ENCODE measurements around the gene DACH1.

Gene DACH1

GRCh38 chr13:71685072-71685471, 181.9 kb downstream of the DACH1 start:
- TF ChIP-seq, protein P1, sequence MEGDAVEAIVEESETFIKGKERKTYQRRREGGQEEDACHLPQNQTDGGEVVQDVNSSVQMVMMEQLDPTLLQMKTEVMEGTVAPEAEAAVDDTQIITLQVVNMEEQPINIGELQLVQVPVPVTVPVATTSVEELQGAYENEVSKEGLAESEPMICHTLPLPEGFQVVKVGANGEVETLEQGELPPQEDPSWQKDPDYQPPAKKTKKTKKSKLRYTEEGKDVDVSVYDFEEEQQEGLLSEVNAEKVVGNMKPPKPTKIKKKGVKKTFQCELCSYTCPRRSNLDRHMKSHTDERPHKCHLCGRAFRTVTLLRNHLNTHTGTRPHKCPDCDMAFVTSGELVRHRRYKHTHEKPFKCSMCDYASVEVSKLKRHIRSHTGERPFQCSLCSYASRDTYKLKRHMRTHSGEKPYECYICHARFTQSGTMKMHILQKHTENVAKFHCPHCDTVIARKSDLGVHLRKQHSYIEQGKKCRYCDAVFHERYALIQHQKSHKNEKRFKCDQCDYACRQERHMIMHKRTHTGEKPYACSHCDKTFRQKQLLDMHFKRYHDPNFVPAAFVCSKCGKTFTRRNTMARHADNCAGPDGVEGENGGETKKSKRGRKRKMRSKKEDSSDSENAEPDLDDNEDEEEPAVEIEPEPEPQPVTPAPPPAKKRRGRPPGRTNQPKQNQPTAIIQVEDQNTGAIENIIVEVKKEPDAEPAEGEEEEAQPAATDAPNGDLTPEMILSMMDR (IDR thresholded peaks at IDR 0.05; ENCODE audit: low read depth, low read length): no peak
- H3K4me3 ChIP-seq (replicated peaks in 1 of 2; ENCODE audit: low read depth in 2 of 2, low read length in 2 of 2): no peak overlapping the region
- DNase-seq (ENCODE audit: low read depth in 2 of 2): no peak

- no peak overlapping the region for H3K4me3 ChIP-seq (replicated peaks in 1 of 2; ENCODE audit: low read depth in 2 of 2, low read length in 2 of 2)
- DNase-seq (ENCODE audit: low read depth in 2 of 2): no peak
- TF ChIP-seq, protein P1 (IDR thresholded peaks at IDR 0.05; ENCODE audit: low read depth, low read length): no peak
These were observed 184.9 kb downstream of the DACH1 start for GRCh38 chr13:71681901-71682613.

- no peak overlapping the region for H3K4me3 ChIP-seq (replicated peaks in 1 of 2; ENCODE audit: low read depth in 2 of 2, low read length in 2 of 2)
- DNase-seq (ENCODE audit: low read depth in 2 of 2): no peak
- TF ChIP-seq, protein P1 (IDR thresholded peaks at IDR 0.05; ENCODE audit: low read depth, low read length): no peak
These were observed 189.9 kb downstream of the DACH1 start for GRCh38 chr13:71677124-71677523.

DNA sequence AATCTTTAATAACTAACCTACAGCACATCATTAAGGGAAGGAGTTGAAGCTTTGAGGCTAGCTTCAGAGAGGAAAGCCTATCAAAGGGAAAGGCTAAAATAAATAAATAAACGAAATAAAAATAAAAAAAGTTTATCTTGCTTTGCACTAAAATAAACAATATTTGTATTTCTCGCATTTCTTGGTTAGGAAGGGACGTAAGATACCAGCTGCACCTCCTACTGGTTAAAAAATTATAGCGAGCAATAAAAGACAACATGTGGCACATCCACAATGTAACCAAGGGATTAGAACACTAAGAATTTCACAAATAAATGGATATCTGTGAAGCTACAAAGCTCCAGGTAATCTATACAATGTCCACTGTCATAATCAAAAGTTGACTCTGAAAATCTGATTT, 194.5 kb downstream of the DACH1 start:
- TF ChIP-seq, protein P1 (IDR thresholded peaks at IDR 0.05; ENCODE audit: low read depth, low read length): peak; percentile 30
- H3K4me3 ChIP-seq (replicated peaks in 1 of 2; ENCODE audit: low read depth in 2 of 2, low read length in 2 of 2): no peak overlapping the region
- DNase-seq (ENCODE audit: low read depth in 2 of 2): peak; percentile 22 to 35

DNA sequence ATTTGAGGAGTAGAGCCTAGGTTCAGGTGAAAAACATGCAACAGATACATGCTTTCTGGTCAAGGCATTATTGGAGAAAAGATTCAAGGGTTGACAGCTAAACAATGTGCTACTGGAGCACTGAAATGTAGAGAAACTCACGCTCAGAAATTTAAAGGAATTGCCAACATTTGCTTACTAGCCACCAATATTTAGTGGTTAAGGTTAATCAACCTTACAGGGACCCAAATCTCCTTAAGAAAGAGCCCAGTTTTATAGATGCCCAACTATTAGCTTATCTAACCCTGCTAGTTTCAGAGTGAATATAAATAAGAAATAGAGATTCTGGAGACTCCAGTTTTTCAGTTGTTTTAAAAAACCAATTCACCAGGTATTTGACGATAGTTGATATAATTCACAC, 203.6 kb downstream of the DACH1 start:
- TF ChIP-seq, protein P1 (IDR thresholded peaks at IDR 0.05; ENCODE audit: low read depth, low read length): no peak
- DNase-seq (ENCODE audit: low read depth in 2 of 2): no peak

DNA sequence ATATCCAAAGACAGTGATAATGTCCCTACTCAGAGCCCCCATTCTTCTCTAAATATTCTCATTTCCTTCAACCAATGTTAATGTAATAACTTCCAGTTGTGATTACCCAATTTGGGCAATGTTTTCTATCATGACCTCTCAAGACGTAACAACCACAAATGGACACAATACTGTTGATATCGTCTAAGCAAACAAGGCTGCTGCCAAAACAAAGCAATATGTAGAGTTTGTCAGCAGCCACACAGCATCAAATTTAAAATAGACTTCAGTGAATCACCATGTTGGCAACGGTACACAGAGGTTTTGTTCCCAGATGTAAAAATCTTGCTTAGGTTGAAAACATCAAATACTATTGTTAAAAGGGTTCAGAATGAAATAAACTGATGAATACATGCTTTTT, 205.1 kb downstream of the DACH1 start:
- H3K4me3 ChIP-seq (replicated peaks in 1 of 2; ENCODE audit: low read depth in 2 of 2, low read length in 2 of 2): no peak overlapping the region
- TF ChIP-seq, protein P1 (IDR thresholded peaks at IDR 0.05; ENCODE audit: low read depth, low read length): no peak
- peak; percentile 87 to 93 for DNase-seq (ENCODE audit: low read depth in 2 of 2)

More for the DNA sequence above, 203.6 kb downstream of the DACH1 start:
- no peak overlapping the region for H3K4me3 ChIP-seq (replicated peaks in 1 of 2; ENCODE audit: low read depth in 2 of 2, low read length in 2 of 2)

DNA sequence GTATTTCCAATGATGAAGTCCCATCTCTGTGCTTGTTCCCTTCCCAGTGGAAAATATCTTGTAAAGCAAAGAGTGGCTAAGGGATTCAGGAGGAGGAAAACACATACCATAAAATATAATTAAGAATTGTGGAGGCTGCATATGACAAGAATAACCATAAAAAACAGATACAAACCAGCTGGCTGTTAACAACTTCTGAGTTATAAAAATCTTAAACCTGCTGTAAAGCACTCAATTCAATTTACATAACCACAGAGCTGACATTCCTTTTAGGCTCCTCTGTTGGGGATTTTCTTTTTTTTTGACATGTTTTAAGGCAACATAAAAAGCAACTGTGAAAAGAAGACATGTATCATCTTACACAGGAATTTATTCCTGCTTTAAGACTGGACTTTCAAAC, 207.6 kb downstream of the DACH1 start:
- no peak for DNase-seq (ENCODE audit: low read depth in 2 of 2)
- H3K4me3 ChIP-seq (replicated peaks in 1 of 2; ENCODE audit: low read depth in 2 of 2, low read length in 2 of 2): no peak overlapping the region
- TF ChIP-seq, protein P1 (IDR thresholded peaks at IDR 0.05; ENCODE audit: low read depth, low read length): no peak
